ENCODE measurements around the gene ALOX12.

Gene ALOX12

GRCh38 chr17:7002288-7003047 lies 6.6 kb downstream of the ALOX12 start:
- no peak for DNase-seq (ENCODE audit: low read depth)

GRCh38 chr17:7003745-7004144 lies 7.9 kb downstream of the ALOX12 start:
- no peak for DNase-seq (ENCODE audit: low read depth)

DNA sequence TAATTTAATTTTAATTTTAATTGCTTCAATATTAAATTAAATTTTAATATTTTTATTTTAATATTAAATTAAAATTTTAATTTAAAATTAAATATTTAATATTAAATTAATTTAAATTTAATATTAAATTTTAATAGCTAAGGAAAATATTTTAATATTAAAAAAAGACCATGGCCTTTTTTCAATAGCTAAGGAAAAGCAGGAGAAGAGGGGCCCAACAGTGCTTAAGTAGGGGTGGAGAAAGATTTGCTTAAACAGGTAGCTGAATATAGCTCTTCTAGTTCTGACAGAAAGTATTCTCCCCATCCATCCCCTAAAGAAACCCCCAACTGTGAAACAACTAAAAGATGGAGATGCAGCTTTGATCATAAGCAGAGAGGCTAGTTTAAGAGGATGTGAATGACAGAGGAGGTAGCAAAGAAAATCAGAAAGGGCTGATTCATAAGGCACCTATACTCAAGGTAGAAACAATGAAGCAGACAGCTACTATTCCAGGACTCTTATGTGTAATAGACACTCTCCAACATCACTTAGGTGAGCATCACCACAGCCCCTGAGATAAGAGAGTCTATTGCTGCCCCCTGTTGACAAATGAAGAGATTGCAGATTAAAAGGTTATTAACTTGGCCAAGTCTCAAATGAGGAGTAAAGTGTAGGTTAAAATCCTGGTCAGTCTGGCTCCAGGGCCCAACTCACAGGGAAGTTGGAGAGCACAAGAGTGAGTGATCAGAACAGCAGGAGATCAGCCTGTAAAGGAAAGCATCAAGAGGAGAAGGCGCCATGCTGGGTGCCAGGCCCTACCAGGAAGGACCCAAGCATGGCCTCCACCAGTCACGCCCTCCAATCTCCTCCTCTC lies 8.8 kb downstream of the ALOX12 start:
- DNase-seq (ENCODE audit: low read depth), result no peak

DNA sequence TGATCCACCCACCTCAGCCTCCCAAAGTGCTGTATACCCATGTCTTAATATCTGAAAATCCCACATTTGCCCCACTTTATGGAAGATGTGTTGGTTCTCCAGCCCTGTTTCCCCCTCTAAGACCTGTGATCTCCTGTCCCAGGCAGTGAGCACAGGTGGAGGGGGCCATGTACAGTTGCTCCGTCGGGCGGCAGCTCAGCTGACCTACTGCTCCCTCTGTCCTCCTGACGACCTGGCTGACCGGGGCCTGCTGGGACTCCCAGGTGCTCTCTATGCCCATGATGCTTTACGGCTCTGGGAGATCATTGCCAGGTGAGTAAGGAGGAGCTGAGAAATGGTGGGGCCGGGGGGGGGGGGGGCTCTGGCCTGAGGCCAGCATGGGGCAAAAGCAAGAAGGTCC lies 9.9 kb downstream of the ALOX12 start:
- DNase-seq (ENCODE audit: low read depth), result no peak

- no peak for DNase-seq (ENCODE audit: low read depth)
Measured at GRCh38 chr17:7007143-7007542, 11.3 kb downstream of the ALOX12 start.

GRCh38 chr17:7010523-7010922 lies 14.7 kb downstream of the ALOX12 start:
- no peak for DNase-seq (ENCODE audit: low read depth)

- no peak for DNase-seq (ENCODE audit: low read depth)
Measured at GRCh38 chr17:7011415-7011814, 15.6 kb downstream of the ALOX12 start.

- no peak for DNase-seq (ENCODE audit: low read depth)
Measured at GRCh38 chr17:7011942-7012254, 16.0 kb downstream of the ALOX12 start.

GRCh38 chr17:7014261-7014994 lies 18.6 kb downstream of the ALOX12 start:
- DNase-seq (ENCODE audit: low read depth), result peak; percentile 76

GRCh38 chr17:7014995-7015958 lies 19.4 kb downstream of the ALOX12 start:
- DNase-seq (ENCODE audit: low read depth), result no peak

DNA sequence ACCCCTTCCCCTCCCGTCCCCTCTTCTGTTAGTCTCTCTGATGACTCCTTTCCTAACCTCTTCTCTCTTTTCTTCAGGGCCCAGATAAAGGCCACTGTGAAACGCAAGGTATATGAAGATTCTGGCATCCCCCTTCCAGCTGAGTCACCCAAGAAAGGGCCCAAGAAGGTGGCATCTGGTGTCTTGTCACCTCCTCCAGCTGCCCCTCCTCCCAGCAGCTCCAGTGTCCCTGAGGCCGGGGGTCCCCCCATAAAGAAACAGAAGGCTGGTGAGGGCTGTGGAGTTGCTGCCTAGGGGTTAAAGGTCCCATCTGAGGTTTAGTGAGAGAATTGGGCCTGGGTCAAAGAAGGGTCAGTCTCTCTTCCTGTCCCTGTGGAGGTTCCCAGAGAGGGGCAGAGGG lies 20.6 kb downstream of the ALOX12 start:
- no peak for DNase-seq (ENCODE audit: low read depth)

GRCh38 chr17:7016886-7017826 lies 21.3 kb downstream of the ALOX12 start:
- no peak for DNase-seq (ENCODE audit: low read depth)

- DNase-seq (ENCODE audit: low read depth), result no peak
Measured at GRCh38 chr17:7017827-7018200, 22.0 kb downstream of the ALOX12 start.

DNA sequence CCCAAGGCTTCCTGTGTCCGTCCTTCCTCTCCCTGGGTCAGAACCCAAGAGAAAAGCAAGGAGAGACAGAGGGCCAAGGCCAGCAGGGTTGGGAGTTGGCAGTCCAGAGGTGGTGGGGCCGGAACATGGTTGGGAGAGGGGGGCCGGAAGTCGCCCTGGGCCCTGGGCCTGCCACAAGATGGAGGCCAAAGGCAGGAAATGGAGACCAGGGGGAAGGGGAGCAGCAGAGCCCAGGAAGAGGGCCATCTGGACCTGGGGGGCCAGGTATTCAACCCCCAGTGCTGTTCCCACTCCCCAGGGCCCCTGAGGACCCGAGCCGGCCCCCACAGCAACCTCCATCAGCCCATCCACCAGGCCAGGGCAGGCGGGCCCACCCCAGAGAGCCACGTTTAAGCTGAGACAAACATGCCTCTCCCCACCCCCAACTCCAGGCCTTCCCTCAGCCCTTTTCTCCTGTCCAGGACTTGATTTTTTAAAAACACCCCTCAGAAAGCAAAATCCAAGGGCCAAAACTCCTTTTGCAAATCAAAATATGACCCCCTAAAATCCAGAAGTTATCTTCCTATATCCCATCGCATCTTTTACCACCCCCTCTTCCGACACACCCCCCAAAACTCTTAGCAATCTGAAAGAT lies 22.6 kb downstream of the ALOX12 start:
- DNase-seq (ENCODE audit: low read depth), result no peak

DNA sequence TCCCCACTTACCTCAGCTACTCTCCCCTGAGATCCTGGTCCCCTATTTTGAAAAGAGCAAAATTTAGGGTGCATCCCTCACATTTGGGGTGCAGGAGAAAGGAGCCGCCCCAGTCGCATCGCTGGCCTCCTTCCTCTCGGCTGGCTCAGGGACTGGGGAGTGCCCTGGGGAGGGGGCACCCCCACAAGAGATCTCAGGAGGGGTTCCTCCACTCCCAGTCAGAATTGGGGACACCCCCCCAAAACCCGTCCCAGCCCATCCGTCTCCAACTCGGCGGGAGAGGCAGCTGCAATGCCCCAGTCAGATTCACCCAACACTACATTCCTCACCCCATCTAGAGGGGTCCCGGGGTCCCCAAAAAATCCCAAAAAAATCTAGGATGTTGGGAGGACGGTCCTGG lies 23.5 kb downstream of the ALOX12 start:
- no peak for DNase-seq (ENCODE audit: low read depth)

GRCh38 chr17:7019839-7020519 lies 24.1 kb downstream of the ALOX12 start:
- DNase-seq (ENCODE audit: low read depth), result no peak

- no peak for DNase-seq (ENCODE audit: low read depth)
Measured at GRCh38 chr17:7020894-7021664, 25.2 kb downstream of the ALOX12 start.

- no peak for DNase-seq (ENCODE audit: low read depth)
Measured at GRCh38 chr17:7021993-7022778, 26.3 kb downstream of the ALOX12 start.
